ENCODE data around the gene LRRC74A.

LRRC74A gene

DNA sequence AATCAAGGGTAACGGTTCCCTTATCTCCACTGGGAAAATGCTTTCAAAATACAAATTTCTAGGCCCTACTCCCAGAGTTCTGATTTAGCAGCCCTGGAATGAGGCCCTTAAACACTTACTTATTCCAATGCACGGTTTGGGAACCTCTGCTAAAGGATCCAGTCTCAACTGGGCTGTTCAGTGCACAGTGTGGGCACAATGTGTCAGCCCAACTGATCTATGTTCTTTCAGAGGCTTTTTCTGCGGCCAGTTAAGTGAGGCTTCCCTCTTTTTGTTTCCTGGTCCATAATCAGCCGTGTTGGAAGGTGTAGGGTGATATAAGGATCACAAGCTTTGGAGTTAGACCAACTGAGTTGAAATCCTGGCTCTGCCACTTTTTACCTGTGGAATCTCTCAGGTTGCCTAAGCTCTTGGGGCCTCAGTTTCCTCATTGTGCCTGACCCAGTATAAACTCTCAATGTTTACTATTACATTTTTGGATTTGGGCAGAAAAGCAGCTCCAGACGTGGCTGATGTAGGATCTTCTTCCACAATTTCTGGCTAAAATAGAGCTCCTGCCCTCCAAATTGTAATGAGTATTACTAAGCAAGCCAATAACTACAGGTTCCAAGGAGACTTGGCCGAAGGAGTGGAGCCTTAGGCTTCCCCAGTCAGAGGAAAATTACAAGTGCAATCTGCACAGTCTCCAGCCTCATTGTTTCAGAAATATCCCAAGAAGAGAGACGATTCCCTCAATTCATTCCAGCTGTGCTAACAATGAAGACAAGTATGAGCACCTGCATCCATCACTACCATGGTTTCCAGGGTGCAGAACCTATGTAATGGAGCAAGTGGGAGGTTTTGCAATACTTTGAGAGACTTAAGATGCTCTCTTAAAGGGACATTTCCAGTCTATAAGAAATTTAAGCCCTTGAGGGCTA lies 11.2 kb upstream of the LRRC74A start:
- no peak for DNase-seq (ENCODE audit: low spot score)
- Histone ChIP-seq H3K4me3 (no peak overlapping the region), H3K27ac (peak overlapping the region in 1 of 2 donors; percentile 3)
- TF ChIP-seq, protein P1, sequence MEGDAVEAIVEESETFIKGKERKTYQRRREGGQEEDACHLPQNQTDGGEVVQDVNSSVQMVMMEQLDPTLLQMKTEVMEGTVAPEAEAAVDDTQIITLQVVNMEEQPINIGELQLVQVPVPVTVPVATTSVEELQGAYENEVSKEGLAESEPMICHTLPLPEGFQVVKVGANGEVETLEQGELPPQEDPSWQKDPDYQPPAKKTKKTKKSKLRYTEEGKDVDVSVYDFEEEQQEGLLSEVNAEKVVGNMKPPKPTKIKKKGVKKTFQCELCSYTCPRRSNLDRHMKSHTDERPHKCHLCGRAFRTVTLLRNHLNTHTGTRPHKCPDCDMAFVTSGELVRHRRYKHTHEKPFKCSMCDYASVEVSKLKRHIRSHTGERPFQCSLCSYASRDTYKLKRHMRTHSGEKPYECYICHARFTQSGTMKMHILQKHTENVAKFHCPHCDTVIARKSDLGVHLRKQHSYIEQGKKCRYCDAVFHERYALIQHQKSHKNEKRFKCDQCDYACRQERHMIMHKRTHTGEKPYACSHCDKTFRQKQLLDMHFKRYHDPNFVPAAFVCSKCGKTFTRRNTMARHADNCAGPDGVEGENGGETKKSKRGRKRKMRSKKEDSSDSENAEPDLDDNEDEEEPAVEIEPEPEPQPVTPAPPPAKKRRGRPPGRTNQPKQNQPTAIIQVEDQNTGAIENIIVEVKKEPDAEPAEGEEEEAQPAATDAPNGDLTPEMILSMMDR (IDR thresholded peaks at IDR 0.05): no peak

DNA sequence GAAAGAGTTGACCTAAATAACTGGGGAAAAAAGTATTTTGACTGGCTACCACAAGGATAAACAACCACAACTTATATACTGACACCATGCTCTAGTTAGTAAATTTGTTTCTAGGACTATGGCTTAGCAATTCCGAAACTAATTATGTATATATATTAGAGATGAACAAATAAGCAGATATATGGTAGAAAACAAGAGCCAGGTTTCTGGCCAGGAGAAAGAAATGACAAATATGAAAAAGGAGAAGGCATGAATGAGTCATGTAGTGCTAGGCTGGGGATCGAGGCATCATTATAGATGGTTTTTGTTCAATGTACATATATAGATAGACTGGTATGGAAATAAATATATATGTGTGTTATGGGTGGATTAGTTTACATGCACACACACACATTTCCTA lies 5.5 kb upstream of the LRRC74A start:
- TF ChIP-seq, protein P1 (IDR thresholded peaks at IDR 0.05): no peak
- Histone ChIP-seq H3K27ac (no peak overlapping the region), H3K4me3 (no peak overlapping the region)
- no peak for DNase-seq (ENCODE audit: low spot score)

DNA sequence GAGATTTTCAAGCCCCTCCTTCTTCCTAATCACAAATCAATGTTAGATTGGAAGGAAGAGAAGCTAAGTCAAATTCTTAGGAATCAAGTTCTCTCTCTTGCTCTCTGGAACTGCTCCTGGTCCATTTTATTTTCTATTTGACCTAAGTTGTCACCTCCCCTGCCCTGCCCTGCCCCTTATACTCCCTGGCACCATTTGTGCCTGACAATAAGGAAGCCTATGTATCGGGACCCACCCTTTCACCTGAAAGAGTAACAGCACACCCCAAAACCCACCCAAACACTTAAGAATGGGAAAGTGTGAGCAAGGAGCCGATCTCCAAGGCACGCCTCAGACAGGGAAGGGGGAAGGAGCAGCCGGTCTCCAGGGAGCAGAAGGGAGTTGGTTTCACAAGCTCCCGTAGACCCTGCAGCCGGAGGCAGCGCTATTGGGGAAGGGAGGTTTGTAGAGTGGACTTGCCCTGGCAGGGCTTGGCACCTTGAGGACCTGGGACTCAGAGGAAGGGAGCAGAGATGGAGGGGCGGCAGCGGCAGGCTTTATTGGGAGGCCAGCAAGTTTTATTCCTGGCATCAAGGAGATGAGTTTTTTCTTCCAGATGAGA lies 1.6 kb downstream of the LRRC74A start:
- Histone ChIP-seq H3K27ac (peak overlapping the region; percentile 41 to 61), H3K4me3 (peak overlapping the region; percentile 66)
- DNase-seq (ENCODE audit: low spot score): no peak

DNA sequence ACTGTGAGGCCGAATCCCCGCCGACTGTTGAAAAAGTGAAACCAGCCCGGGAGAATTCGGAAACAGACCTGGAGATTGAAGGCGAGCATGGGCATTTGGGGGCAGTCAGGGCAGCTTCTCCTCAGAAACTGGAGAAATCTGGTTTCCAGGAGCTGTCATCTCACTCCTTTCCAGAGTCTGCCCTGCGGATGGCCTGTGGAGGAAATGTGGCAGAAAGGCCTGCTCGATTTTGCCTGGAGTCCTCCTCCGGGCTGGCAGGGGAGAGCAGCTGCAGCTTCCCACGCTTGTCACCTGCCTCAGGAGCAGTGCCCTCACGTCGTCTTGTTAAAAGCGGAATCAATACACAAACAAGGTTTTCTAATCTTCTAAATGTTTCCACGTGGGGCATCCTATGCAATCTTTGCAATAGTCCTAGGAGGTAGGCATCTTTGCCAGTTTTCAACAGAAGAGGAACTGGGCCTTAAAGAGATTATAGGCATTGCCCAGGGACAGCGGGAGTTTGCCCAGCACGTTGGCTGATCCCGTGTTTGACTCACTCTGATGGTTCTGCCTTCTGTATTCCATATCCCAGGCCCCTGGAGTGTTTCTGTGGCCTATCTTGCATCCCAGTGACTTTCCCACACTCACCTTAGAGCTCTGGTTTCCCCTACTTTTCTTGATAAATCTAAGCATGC lies 2.3 kb downstream of the LRRC74A start:
- DNase-seq (ENCODE audit: low spot score): no peak
- Histone ChIP-seq H3K4me3 (peak overlapping the region; percentile 66), H3K27ac (peak overlapping the region; percentile 41 to 61)
- TF ChIP-seq, protein P1 (IDR thresholded peaks at IDR 0.05): no peak

More for the DNA sequence above, 1.6 kb downstream of the LRRC74A start:
- TF ChIP-seq, protein P1 (IDR thresholded peaks at IDR 0.05): no peak

DNA sequence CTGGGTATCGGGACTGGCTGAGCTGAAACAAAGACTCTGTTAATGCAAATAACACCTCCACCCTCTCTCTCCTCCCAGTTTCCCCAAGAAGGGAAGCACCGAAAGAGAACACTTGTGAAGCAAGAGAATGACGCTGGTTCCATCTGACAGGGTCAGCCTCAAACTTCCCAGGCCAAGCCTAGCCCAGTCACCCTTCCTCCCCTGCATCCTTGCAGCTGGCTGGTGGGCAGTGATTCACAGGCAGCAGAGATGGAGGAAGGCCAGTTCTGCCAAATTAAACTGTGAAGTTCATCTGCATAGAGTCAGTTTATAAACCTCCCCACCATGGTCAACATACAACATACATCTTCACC lies 2.8 kb downstream of the LRRC74A start:
- DNase-seq (ENCODE audit: low spot score): no peak

DNA sequence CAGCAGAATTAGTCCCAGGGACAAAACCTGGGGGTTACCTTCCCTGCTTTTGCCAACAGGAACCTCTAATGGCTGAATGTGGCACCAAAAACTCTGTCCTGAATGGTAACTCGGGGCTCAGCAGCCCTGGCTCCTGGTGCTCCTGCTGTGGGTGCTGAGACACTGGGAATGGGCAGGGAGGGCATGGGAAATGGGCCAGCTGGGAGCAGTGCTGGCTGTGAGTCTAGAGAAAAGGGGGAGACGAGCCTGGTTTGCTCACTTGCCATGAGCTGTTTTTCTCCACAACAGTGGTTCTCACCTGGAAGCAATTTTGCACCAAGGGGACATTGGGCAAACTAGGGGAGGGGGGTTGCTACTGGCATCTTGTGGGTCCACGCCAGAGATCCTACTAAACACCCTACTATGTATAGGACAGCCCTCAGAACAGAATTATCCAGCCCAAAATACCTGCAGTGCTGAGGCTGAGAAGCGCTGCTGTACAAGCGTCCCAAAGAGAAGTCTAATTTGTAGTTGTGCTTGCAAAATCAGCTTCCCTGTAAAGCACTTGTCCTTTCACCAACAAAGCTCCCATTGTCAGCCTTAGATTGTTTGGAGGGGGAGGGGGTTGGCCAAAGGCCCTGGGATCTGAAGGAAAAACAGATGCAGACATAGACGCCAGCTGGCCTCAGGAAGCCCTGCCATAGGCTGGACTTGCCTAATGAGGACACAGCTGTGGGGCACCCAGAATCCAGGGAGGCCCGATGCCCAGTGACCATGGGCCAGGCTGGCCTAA lies 3.6 kb downstream of the LRRC74A start:
- Histone ChIP-seq H3K4me3 (no peak overlapping the region), H3K27ac (peak overlapping the region in 1 of 2 donors; percentile 61)
- DNase-seq (ENCODE audit: low spot score): no peak
- TF ChIP-seq, protein P1 (IDR thresholded peaks at IDR 0.05): no peak

More for the DNA sequence above, 2.8 kb downstream of the LRRC74A start:
- Histone ChIP-seq H3K27ac (peak overlapping the region in 1 of 2 donors; percentile 61), H3K4me3 (no peak overlapping the region)
- TF ChIP-seq, protein P1 (IDR thresholded peaks at IDR 0.05): no peak

All from coronary artery (tissue), 2 donors.